HepG2 (cell line): ENCODE results near the gene YIPF4.

Experiments
- FOXK2 ChIP-seq: fragments of 450-650 bp; IDR thresholded peaks from 2 replicates; pipeline ENCODE4 v1.6.1; 2016
- PHF8 ChIP-seq: sonication (generic); formaldehyde crosslinking; IDR thresholded peaks from 2 replicates; pipeline ENCODE4 v1.5.0; 2020; ENCODE audit warnings: missing genetic modification reagents
- POLR2A ChIP-seq, 2 experiments: IDR thresholded peaks; 2 replicates each; pipeline ENCODE4 v1.6.1; 2011; ENCODE audit warnings: low read depth in 2 of 2, low read length in 2 of 2, mild to moderate bottlenecking in 1 of 2, moderate library complexity in 1 of 2; ENCODE audit not compliant: insufficient read depth in 1 of 2
- SUZ12 ChIP-seq: fragments of 150-350 bp; IDR thresholded peaks from 2 replicates; pipeline ENCODE4 v1.6.1; 2014; ENCODE audit warnings: low read depth, low read length
- TARDBP ChIP-seq: sonication (generic); formaldehyde crosslinking; IDR thresholded peaks from 2 replicates; pipeline ENCODE4 v1.8.0; 2022; ENCODE audit warnings: mild to moderate bottlenecking, missing genetic modification reagents
- ZNF350 ChIP-seq: sonication (generic); formaldehyde crosslinking; IDR thresholded peaks from 2 replicates; pipeline ENCODE4 v1.4.0; 2020; ENCODE audit warnings: mild to moderate bottlenecking, low read depth, missing genetic modification reagents, borderline replicate concordance
- TF ChIP-seq, protein P1 (sequence below): sonication (generic); formaldehyde crosslinking; IDR thresholded peaks from 2 replicates; pipeline ENCODE4 v1.5.0; 2020; ENCODE audit warnings: mild to moderate bottlenecking, missing genetic modification reagents, moderate library complexity

DNA sequence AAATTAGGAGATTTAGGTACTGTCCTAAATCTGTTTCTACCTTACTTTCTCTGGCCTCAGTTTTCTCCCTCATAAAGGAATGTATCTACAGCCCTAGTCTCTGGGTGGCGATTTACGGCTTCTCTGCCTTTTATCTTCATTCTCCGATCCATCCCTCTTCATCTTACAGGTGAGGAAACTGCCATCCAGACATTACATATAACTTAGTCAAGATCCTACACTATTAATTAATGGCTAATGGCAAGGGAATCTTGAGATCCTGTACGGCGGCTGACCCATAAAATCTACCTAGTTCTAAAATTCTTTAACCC, 386 bp upstream of the YIPF4 start:
- TF ChIP-seq, protein P1, sequence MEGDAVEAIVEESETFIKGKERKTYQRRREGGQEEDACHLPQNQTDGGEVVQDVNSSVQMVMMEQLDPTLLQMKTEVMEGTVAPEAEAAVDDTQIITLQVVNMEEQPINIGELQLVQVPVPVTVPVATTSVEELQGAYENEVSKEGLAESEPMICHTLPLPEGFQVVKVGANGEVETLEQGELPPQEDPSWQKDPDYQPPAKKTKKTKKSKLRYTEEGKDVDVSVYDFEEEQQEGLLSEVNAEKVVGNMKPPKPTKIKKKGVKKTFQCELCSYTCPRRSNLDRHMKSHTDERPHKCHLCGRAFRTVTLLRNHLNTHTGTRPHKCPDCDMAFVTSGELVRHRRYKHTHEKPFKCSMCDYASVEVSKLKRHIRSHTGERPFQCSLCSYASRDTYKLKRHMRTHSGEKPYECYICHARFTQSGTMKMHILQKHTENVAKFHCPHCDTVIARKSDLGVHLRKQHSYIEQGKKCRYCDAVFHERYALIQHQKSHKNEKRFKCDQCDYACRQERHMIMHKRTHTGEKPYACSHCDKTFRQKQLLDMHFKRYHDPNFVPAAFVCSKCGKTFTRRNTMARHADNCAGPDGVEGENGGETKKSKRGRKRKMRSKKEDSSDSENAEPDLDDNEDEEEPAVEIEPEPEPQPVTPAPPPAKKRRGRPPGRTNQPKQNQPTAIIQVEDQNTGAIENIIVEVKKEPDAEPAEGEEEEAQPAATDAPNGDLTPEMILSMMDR (CRISPR knock-in tag) = no peak
- no peak for TF ChIP-seq POLR2A (IDR thresholded peaks at IDR 0.05; ENCODE audit: insufficient read depth in 1 of 2, low read depth in 2 of 2, low read length in 2 of 2)
- no peak for TF ChIP-seq PHF8 (CRISPR knock-in tag)
- TF ChIP-seq SUZ12 = no peak
- no peak for TF ChIP-seq ZNF350 (CRISPR knock-in tag)
- TF ChIP-seq TARDBP (CRISPR knock-in tag) = no peak
- TF ChIP-seq FOXK2 = no peak
